ENCODE measurements around the gene NCS1.

NCS1 gene

DNA sequence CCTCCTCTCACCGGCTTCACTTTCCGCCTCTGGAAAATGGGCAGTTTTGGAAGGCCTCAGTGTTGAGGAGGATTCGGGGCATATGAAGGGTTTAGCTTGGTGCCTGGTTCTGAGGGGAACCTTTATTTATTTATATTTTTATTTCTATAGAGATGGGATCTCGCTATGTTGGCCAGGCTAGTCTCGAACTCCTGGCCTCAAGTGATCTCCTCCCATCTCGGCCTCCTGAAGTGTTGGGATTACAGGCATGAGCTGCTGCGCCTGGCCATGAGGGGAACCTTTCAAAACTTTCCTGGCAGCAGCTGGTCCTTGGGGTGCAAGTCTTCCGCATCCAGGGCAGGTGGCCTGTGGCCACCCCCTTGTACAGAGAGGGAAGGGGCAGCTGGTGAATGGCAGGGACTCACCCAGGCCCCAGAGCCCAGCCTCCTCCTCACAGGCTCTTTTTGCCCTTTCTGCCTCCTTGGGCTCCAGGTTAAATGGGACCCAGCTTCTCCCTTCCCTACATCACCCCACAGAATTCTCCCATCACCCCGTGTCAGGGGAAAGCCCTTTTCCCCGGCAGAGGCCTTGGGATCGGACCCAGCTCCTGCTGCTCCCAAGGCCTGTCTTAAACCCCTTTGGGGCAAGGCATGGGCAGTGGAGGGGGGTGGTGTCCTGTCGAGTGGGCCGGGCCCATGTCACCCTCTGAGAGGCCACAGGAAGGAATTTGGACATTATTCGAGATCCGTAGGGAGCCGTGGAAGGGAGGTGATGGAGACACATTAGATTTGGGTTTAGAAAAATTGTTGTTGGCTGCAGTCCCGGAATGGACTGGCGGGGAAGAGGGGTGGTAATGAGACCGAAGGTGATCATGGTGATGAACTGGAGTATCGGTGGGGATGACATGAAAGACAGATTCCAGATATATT is 5.9 kb downstream of the NCS1 start:
- DNase-seq, result no peak

DNA sequence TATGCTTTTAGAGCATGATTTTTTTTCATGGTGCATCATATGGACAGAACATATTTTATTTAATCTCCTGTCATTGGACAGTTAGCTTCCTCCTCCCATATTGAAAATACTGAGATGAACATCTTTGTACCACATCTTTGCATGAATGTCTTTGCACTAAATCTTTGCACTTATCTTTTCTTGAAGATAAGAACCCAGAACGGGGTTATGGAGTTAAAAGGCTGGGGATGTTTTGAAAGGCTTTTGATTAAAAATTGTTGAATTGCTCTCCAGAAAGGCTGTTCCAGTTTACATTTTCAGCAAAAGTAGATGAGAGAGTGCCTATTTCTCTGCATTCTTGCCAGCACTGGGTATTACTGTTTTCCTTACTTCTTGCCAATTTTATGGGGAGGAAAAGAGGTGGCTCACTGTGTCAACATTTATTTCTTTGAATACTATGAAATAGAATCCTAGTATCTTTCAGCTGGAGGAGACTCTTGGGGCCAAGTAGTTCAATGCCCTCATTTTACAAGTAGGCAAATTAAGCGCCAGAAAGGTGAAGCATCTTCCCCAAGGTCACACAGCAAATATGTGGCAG is 7.2 kb downstream of the NCS1 start:
- no peak for DNase-seq

DNA sequence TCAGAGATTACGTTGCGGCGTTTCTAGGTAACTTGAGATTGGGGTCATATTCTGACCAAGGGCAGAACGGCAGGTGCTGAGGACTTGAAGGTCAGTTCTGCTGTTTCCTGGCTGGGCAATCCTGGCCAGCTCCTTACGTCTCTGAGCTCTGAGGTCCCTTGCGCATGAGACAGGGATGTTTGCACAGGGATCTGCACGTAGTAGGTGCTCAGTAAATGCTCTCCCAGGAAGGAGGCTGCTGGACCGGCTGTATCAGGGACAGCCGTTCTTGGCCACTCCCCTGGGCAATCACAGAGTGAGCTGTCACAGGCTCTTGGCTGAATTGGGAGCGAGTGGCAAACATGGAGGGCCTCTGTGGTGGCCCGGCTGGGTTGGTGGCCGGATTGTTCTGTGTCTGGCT is 8.3 kb downstream of the NCS1 start:
- DNase-seq, result no peak

DNA sequence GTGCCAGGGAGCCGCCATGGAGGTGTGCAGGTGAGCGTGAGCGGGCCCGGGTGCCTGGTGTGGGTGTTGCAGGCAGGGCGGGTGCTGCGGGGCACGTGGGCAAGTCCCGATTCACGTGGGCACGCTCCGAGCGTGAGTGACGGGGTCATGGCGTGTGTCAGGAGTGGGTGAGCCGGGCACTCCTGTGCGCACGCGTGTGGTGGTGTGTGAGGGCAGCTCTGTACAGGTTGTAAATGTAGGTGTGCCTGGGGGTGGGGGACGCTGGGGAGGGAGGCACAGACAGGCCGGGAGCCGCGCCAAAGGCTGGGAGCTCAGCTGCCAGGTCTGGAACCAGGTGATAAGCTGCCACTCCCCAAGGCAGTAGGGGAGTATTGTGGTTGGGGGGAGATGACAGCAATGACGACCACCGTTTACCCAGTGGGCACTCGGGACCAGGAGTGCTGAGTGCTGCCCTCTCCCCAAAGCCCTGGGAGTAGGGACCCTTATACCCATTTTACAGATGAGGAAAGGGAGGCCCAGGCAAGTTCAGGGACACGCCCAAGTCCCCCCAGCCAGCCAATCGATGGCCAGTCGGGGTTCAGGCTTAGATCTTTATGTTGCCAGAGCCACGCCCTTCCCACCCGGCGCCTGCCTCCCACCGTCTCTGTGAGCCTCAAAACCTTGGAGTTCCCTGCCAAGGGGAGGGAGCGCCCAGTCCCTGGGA is 9.6 kb downstream of the NCS1 start:
- no peak for DNase-seq

DNA sequence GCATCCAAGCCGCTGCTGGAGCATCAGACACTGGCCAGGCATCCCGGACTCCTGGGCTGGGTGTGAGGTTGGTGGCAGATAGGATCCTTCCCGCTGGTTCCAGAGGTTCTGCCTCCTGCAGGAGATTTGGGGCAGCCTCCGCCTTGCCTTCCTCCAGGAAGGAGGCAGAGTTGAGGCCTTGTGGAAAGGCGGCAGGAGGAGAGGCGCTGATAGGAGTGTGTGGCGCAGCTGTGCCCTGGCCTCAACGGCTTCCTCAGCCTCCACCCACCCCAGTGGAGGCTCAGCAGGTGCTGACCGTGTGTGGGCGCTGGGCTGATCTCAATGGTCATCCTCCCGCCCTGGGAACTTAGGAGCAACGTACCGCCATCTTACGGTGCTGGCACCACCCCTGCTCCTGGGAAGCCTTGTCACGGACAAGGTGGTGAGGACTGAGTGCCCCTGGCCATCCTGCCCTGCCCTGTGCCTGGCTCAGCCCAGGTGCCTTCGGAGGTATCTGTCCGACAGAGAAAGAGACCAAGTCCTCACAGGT is 10.2 kb downstream of the NCS1 start:
- no peak for DNase-seq

- DNase-seq, result no peak
These were observed 11.0 kb downstream of the NCS1 start for GRCh38 chr9:130183133-130183762.

DNA sequence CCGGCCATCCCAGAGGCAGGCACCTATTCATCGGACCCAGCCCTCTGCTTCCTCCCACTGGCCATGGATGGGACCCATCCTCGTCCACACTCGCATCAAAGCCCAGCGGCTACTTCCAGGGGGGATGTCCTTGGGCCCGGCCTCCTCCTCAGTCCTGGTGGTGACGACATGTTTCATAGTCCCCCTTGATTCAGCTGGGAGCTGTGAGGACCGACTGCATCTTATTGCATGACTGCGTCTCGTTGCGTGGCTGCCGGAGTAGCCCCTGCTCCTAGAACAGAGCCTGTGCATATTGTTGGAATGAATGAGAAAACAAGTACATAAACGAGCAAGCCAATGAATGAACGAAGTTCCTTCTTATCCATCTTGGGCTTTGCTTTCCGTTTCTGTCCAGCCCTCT is 12.8 kb downstream of the NCS1 start:
- DNase-seq, result no peak

DNA sequence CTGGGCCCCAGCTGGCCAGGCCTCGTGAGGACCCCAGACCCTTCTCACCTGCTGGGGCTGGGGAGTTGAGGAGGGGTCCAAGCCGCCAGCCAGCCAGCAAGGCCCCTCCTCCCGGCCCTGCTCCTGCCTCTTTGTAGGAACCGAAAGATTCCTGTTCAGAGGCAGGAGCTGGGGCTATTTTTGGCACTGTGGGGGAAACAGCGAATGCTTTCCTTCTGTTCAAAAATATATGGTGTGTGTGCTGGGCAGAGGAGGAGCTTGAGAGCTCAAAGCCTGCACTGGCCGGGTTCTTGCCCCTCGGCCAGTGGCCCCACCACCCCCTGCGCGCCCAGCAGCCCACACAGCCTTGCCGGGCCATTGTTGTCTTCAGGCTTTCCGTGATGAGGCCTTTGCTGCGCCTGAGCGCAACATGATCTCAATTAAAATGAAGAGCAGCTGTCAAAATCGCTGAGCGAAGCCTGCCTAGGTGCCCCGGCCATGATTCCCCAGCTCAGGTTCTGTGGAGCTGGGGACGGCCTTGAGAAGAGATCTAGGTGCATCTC is 13.4 kb downstream of the NCS1 start:
- DNase-seq, result no peak

GRCh38 chr9:130186051-130186450 is 13.8 kb downstream of the NCS1 start:
- no peak for DNase-seq

- no peak for DNase-seq
These were observed 14.8 kb downstream of the NCS1 start for GRCh38 chr9:130186839-130187522.

DNA sequence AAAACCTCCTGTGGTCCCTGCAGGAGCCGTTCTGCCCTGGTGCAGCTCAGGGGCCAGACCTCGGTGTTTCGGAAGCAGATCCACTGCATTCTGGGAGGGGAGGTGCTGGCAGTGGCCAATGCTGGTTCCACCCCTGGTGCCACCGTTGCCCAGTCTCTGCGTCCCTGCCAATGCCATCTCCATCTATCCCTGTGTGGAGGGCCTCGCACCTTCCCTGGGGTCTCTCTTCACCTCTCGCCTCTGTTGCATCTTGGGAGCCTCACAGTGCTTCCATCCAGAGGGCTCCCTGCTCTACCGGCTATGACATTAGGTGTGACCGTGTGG is 15.3 kb downstream of the NCS1 start:
- DNase-seq, result no peak

DNA sequence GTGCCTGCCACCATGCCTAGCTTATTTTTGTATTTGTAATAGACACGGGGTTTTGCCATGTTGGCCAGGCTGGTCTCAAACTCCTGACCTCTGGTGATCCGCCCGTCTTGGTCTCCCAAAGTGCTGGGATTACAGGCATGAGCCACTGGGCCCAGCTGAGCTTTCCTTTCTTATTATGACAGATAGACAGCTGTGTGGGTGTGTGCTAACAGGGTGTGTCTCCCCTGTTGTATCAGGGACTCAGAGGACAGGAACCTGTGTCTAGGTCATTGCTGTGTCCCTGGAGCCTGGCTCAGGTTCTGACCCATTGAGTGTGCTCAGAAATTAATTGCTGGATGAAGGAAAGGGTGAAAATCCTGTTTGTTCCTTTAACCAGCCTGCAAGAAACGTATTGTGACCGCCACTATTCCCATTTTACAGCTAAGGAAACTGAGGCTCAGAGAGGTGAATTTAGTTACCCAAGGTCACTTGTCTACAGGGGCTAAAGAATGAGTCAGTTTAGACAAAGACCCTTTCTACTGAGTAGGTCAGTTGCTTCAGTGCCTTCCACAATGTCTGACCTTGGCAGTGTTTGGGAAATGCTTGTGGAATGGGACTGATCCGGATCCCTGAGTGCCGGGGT is 16.8 kb downstream of the NCS1 start:
- DNase-seq, result no peak

- no peak for DNase-seq
These were observed 17.6 kb downstream of the NCS1 start for GRCh38 chr9:130189840-130190239.

GRCh38 chr9:130191068-130191748 is 19.0 kb downstream of the NCS1 start:
- no peak for DNase-seq

DNA sequence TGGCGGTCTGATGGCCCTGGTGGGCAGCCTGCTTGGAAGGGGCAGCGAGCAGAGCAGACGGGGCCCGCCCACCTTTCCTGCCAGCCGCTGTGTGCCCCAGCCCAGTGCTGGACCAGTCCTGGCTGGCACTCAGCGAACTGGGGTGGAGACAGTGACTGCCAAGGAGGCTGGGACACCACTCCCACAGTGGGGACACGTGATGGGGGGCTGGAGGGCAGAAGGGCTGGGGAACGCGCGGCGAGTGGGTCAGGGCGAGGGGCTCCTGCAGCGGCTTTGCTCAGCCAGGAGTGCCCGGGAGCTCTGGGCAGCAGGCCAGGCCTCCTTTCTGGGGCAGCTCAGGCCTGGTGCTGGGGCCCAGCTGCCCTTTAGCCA is 19.5 kb downstream of the NCS1 start:
- DNase-seq, result no peak

- no peak for DNase-seq
These were observed 20.3 kb downstream of the NCS1 start for GRCh38 chr9:130192382-130192999.

- DNase-seq, result no peak
These were observed 20.9 kb downstream of the NCS1 start for GRCh38 chr9:130193103-130193502.

GRCh38 chr9:130193531-130194377 is 21.6 kb downstream of the NCS1 start:
- no peak for DNase-seq

GRCh38 chr9:130194378-130194932 is 22.3 kb downstream of the NCS1 start:
- no peak for DNase-seq

- no peak for DNase-seq
These were observed 23.4 kb downstream of the NCS1 start for GRCh38 chr9:130195638-130196037.
